SK-N-SH (cell line): Measurements from ENCODE around the gene FGD1. TPM values are rescaled to one million over a fixed set of nuclear protein-coding genes. Genes with fewer than 3 reads are reported as not detected.
A peak's percentile ranks its signal among the peaks of the same experiment; 100 is the strongest.

Experiments
- CTCF ChIA-PET: fragments of 300-600, 350-600 bp; formaldehyde crosslinking; extraction: SDS; loops from one replicate; lab custom pipeline; 2021; lab: Yijun Ruan, JAX
- POLR2A ChIA-PET: fragments of 350-600 bp; sonication (Branson Sonifier 250); formaldehyde crosslinking; extraction: SDS; loops from one replicate; lab custom pipeline; 2020; ENCODE audit warnings: antibody characterized with exemption, inconsistent platforms; lab: Yijun Ruan, JAX
- DNase-seq: peaks from one replicate; pipeline ENCODE4 v3.0.0; 2012
- H2AFZ ChIP-seq: fragments of 200-600 bp; sonication (generic); 2 replicates; pipeline ENCODE4 v1.8.1; 2016; ENCODE audit warnings: antibody characterized with exemption, mild to moderate bottlenecking, low read depth
- H3F3A ChIP-seq: fragments of 200-600 bp; sonication (generic); replicated peaks from 2 replicates; pipeline ENCODE3; 2016; ENCODE audit warnings: antibody characterized with exemption, mild to moderate bottlenecking; ENCODE audit not compliant: insufficient read depth
- H3K27ac ChIP-seq, 2 experiments: fragments of 200-500 bp in 1 of 2; fragments of 200-600 bp in 1 of 2; sonication (Bioruptor generic) in 1 of 2; sonication (generic), shearing (Covaris generic) in 1 of 2; 2 replicates each; pipeline versions ENCODE4 v1.5.1 to v1.6.1; 2014 to 2016; ENCODE audit warnings: low read depth in 2 of 2, inconsistent platforms in 1 of 2, low read length in 1 of 2, mild to moderate bottlenecking in 1 of 2, mixed read lengths in 1 of 2
- H3K27me3 ChIP-seq: fragments of 200-600 bp; sonication (generic), shearing (Covaris generic); 2 replicates; pipeline ENCODE4 v1.6.1; 2016; ENCODE audit warnings: mixed run types; ENCODE audit not compliant: insufficient read depth
- H3K36me3 ChIP-seq, 2 experiments: fragments of 200-500 bp in 1 of 2; fragments of 200-600 bp in 1 of 2; sonication (Bioruptor generic) in 1 of 2; sonication (generic) in 1 of 2; replicated peaks in 1 of 2; 2 replicates each; pipeline versions ENCODE3 to v1.5.1; 2014 to 2016; ENCODE audit warnings: low read length in 1 of 2, mild to moderate bottlenecking in 1 of 2; ENCODE audit not compliant: insufficient read depth in 2 of 2, control insufficient read depth in 1 of 2
- H3K4me1 ChIP-seq, 2 experiments: fragments of 200-500 bp in 1 of 2; fragments of 200-600 bp in 1 of 2; sonication (Bioruptor generic) in 1 of 2; sonication (generic), shearing (Covaris generic) in 1 of 2; 2 replicates each; pipeline versions ENCODE4 v1.5.1 to v1.6.1; 2014 to 2016; ENCODE audit warnings: low read depth in 1 of 2, low read length in 1 of 2, mixed run types in 1 of 2; ENCODE audit not compliant: insufficient read depth in 2 of 2, control insufficient read depth in 1 of 2
- H3K4me2 ChIP-seq: fragments of 200-600 bp; sonication (generic), shearing (Covaris generic); 2 replicates; pipeline ENCODE4 v1.6.1; 2017; ENCODE audit warnings: mixed run types
- H3K4me3 ChIP-seq, 2 experiments: fragments of 200-500 bp in 1 of 2; fragments of 200-600 bp in 1 of 2; sonication (Bioruptor generic) in 1 of 2; sonication (generic), shearing (Covaris generic) in 1 of 2; 2 replicates each; pipeline versions ENCODE4 v1.5.1 to v1.8.1; 2014 to 2016; ENCODE audit warnings: low read depth in 2 of 2, inconsistent platforms in 1 of 2, low read length in 1 of 2, mild to moderate bottlenecking in 1 of 2, mixed read lengths in 1 of 2, moderate library complexity in 1 of 2
- H3K79me2 ChIP-seq: fragments of 200-600 bp; sonication (generic); 2 replicates; pipeline ENCODE4 v1.8.1; 2017; ENCODE audit warnings: mild to moderate bottlenecking; ENCODE audit not compliant: insufficient read depth
- H3K9ac ChIP-seq: fragments of 200-600 bp; sonication (generic); 2 replicates; pipeline ENCODE4 v1.6.1; 2017; ENCODE audit warnings: mixed run types
- H3K9me2 ChIP-seq: fragments of 200-600 bp; sonication (generic); 2 replicates; pipeline ENCODE4 v1.6.1; 2017; ENCODE audit warnings: mixed run types
- H3K9me3 ChIP-seq: fragments of 200-600 bp; sonication (generic); 2 replicates; pipeline ENCODE4 v1.6.1; 2017; ENCODE audit warnings: mixed run types, mild to moderate bottlenecking, moderate library complexity
- H4K20me1 ChIP-seq: fragments of 200-600 bp; sonication (generic); 2 replicates; pipeline ENCODE4 v1.6.1; 2017; ENCODE audit warnings: mild to moderate bottlenecking, mixed run types; ENCODE audit not compliant: insufficient read depth
- CHD2 ChIP-seq: fragments of 150-350 bp; IDR thresholded peaks from 2 replicates; pipeline ENCODE4 v1.6.1; 2018; ENCODE audit warnings: low read length; ENCODE audit not compliant: partially characterized antibody
- EP300 ChIP-seq, 2 experiments: IDR thresholded peaks; 2 replicates each; pipeline versions ENCODE4 v1.4.0 to v1.6.1; 2012; ENCODE audit warnings: borderline replicate concordance in 1 of 2, low read depth in 1 of 2, low read length in 1 of 2
- EZH2phosphoT487 ChIP-seq: fragments of 200-600 bp; sonication (generic); IDR thresholded peaks from 2 replicates; pipeline ENCODE4 v1.6.1; 2017; ENCODE audit warnings: low read depth, mixed run types, mild to moderate bottlenecking, antibody characterized with exemption, moderate library complexity, borderline replicate concordance
- FOSL2 ChIP-seq: IDR thresholded peaks from 2 replicates; pipeline ENCODE4 v1.4.0; 2012; ENCODE audit warnings: low read depth, mild to moderate bottlenecking, moderate library complexity, borderline replicate concordance
- FOXM1 ChIP-seq: IDR thresholded peaks from 2 replicates; pipeline ENCODE4 v1.4.0; 2012; ENCODE audit warnings: low read depth, mild to moderate bottlenecking
- JUND ChIP-seq: IDR thresholded peaks from 2 replicates; pipeline ENCODE4 v1.4.0; 2012
- MEF2A ChIP-seq: IDR thresholded peaks from 2 replicates; pipeline ENCODE4 v1.4.0; 2012; ENCODE audit warnings: low read depth, borderline replicate concordance
- MXI1 ChIP-seq: IDR thresholded peaks from 2 replicates; pipeline ENCODE4 v1.6.1; 2012; ENCODE audit warnings: mild to moderate bottlenecking, low read depth, low read length, improper control_type of control experiment
- RAD21 ChIP-seq: IDR thresholded peaks from 2 replicates; pipeline ENCODE4 v1.6.1; 2012; ENCODE audit warnings: mild to moderate bottlenecking, low read length
- RCOR1 ChIP-seq: fragments of 150-350 bp; IDR thresholded peaks from 2 replicates; pipeline ENCODE4 v1.6.1; 2017; ENCODE audit warnings: antibody characterized with exemption, low read length
- RXRA ChIP-seq: IDR thresholded peaks from 2 replicates; pipeline ENCODE4 v1.4.0; 2012; ENCODE audit warnings: low read depth, mild to moderate bottlenecking, borderline replicate concordance
- SIN3A ChIP-seq: IDR thresholded peaks from 2 replicates; pipeline ENCODE4 v1.6.1; 2012; ENCODE audit warnings: low read depth, mild to moderate bottlenecking, low read length, moderate library complexity, borderline replicate concordance
- SMC3 ChIP-seq: IDR thresholded peaks from 2 replicates; pipeline ENCODE4 v1.6.1; 2012; ENCODE audit warnings: low read depth, low read length, improper control_type of control experiment
- TCF12 ChIP-seq: IDR thresholded peaks from 2 replicates; pipeline ENCODE4 v1.4.0; 2012
- TEAD4 ChIP-seq: IDR thresholded peaks from 2 replicates; pipeline ENCODE4 v1.4.0; 2012; ENCODE audit warnings: mild to moderate bottlenecking, borderline replicate concordance; ENCODE audit not compliant: insufficient read depth
- WGBS: methylation state at CpG from one replicate; pipeline ENCODE4 v1.1.6; 2017; ENCODE audit warnings: low lambda C conversion rate; 5-methylcytosine and 5-hydroxymethylcytosine counted together
- polyA plus RNA-seq, 3 experiments: library from polyadenylated mRNA; depleted of rRNA; stranded (reverse); fragments of >200 nt; gene quantifications; 2 replicates each; pipeline ENCODE4 v1.2.3, GENCODE V29; 2012
- TF ChIP-seq, protein P1 (sequence below): fragments of 150-350 bp; IDR thresholded peaks from 2 replicates; pipeline ENCODE4 v1.6.1; 2017; ENCODE audit warnings: antibody characterized with exemption, low read length, low read depth, borderline replicate concordance
- TF ChIP-seq, protein P2 (sequence below): IDR thresholded peaks from 2 replicates; pipeline ENCODE4 v1.6.1; 2012; ENCODE audit warnings: mild to moderate bottlenecking, low read depth, low read length, moderate library complexity
- TF ChIP-seq, protein P3 (sequence below): fragments of 150-350 bp; IDR thresholded peaks from 2 replicates; pipeline ENCODE4 v1.6.1; 2016; ENCODE audit warnings: mild to moderate bottlenecking, low read depth, low read length
- TF ChIP-seq, protein P4 (sequence below): fragments of 200-600 bp; sonication (generic); IDR thresholded peaks from 2 replicates; pipeline ENCODE4 v1.6.1; 2017; ENCODE audit warnings: antibody characterized with exemption, mild to moderate bottlenecking, moderate library complexity
- TF ChIP-seq, protein P5 (sequence below): IDR thresholded peaks from 2 replicates; pipeline ENCODE4 v1.4.0; 2012; ENCODE audit warnings: low read depth

FGD1 gene
- polyA plus RNA-seq, 1 of the 3 experiments (the other 2 are of a cell fraction), result 6.3 TPM

DNA sequence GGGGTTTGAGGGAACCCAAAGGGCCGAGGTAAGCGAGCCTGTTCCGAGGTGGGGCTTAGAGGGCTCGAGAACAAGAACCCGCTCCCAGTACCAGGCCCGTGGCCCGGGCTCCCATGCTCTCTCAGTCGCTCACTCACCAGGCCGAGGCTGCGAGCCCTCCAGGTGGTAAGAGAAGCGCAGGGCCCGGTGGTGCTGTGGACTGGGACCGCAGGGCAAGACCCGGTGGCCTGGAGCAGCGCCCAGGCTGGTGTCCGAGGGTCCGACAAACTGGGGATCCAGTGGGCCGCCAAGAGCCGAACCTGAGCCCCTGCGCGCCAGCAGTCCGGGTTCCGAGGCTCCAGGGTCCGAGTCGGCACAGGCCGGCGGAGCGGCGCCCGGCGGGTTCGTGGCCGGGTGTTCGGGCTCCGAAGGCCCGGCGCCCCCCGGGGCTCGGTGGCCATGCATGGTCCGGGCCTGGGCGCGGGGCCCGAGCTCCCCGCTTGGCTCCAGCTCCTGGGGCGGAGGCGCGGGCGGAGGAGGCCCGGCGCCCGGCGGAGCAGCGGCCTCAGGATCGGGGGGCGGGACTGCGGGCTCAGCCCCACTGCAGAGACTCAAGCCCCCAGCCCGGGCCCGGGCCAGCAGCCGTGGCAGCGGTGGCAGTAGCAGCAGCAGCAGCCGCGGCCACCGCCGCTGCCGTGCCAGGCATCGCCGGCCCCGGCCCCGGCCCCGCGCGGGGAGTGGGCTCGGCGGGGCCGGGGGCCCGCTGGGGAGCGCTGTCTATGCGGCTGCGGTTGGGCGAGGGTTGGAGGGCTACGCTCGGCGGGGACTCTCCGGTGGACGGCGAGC is 833 bp downstream of the FGD1 start:
- Histone ChIP-seq H3F3A (peaks cover 7% of the 10 kb centered on the region), H4K20me1 (no peaks in the 10 kb centered on the region), H2AFZ (peak overlapping the region; percentile 79; the same call in 1 of the 2 replicates), H3K9me3 (no peaks in the 10 kb centered on the region), H3K9ac (peak overlapping the region; percentile 76), H3K27me3 (peaks cover 12% of the 10 kb centered on the region; the same call in 1 of the 2 replicates), H3K36me3 (no peaks in the 10 kb centered on the region), H3K27ac (peak overlapping the region; percentile 51 to 72), H3K4me2 (peak overlapping the region; percentile 63), H3K4me3 (peak overlapping the region; percentile 62 to 63), H3K4me1 (peaks cover 0 to 10% of the 10 kb centered on the region in 2 experiments; a peak in 1 of 4 replicates), H3K9me2 (no peaks in the 10 kb centered on the region), H3K79me2 (peaks cover 46% of the 10 kb centered on the region)
- POLR2A ChIA-PET, result interaction anchor here (0.6 to 1.2 kb wide), 2 partner anchors 144 to 315 kb away, joined by 3 to 4 read pairs; no protein-coding TSS in a partner anchor
- CTCF ChIA-PET, result no interaction called here
- TF ChIP-seq, protein P1, sequence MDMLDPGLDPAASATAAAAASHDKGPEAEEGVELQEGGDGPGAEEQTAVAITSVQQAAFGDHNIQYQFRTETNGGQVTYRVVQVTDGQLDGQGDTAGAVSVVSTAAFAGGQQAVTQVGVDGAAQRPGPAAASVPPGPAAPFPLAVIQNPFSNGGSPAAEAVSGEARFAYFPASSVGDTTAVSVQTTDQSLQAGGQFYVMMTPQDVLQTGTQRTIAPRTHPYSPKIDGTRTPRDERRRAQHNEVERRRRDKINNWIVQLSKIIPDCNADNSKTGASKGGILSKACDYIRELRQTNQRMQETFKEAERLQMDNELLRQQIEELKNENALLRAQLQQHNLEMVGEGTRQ, result no peak
- TF ChIP-seq, protein P2, sequence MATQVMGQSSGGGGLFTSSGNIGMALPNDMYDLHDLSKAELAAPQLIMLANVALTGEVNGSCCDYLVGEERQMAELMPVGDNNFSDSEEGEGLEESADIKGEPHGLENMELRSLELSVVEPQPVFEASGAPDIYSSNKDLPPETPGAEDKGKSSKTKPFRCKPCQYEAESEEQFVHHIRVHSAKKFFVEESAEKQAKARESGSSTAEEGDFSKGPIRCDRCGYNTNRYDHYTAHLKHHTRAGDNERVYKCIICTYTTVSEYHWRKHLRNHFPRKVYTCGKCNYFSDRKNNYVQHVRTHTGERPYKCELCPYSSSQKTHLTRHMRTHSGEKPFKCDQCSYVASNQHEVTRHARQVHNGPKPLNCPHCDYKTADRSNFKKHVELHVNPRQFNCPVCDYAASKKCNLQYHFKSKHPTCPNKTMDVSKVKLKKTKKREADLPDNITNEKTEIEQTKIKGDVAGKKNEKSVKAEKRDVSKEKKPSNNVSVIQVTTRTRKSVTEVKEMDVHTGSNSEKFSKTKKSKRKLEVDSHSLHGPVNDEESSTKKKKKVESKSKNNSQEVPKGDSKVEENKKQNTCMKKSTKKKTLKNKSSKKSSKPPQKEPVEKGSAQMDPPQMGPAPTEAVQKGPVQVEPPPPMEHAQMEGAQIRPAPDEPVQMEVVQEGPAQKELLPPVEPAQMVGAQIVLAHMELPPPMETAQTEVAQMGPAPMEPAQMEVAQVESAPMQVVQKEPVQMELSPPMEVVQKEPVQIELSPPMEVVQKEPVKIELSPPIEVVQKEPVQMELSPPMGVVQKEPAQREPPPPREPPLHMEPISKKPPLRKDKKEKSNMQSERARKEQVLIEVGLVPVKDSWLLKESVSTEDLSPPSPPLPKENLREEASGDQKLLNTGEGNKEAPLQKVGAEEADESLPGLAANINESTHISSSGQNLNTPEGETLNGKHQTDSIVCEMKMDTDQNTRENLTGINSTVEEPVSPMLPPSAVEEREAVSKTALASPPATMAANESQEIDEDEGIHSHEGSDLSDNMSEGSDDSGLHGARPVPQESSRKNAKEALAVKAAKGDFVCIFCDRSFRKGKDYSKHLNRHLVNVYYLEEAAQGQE, result no peak
- TF ChIP-seq, protein P3, sequence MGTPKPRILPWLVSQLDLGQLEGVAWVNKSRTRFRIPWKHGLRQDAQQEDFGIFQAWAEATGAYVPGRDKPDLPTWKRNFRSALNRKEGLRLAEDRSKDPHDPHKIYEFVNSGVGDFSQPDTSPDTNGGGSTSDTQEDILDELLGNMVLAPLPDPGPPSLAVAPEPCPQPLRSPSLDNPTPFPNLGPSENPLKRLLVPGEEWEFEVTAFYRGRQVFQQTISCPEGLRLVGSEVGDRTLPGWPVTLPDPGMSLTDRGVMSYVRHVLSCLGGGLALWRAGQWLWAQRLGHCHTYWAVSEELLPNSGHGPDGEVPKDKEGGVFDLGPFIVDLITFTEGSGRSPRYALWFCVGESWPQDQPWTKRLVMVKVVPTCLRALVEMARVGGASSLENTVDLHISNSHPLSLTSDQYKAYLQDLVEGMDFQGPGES, result no peak
- TF ChIP-seq, protein P4, sequence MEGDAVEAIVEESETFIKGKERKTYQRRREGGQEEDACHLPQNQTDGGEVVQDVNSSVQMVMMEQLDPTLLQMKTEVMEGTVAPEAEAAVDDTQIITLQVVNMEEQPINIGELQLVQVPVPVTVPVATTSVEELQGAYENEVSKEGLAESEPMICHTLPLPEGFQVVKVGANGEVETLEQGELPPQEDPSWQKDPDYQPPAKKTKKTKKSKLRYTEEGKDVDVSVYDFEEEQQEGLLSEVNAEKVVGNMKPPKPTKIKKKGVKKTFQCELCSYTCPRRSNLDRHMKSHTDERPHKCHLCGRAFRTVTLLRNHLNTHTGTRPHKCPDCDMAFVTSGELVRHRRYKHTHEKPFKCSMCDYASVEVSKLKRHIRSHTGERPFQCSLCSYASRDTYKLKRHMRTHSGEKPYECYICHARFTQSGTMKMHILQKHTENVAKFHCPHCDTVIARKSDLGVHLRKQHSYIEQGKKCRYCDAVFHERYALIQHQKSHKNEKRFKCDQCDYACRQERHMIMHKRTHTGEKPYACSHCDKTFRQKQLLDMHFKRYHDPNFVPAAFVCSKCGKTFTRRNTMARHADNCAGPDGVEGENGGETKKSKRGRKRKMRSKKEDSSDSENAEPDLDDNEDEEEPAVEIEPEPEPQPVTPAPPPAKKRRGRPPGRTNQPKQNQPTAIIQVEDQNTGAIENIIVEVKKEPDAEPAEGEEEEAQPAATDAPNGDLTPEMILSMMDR, result no peak
- TF ChIP-seq EZH2phosphoT487, result no peak
- no peak for TF ChIP-seq FOXM1
- no peak for TF ChIP-seq SMC3
- no peak for TF ChIP-seq TEAD4
- no peak for TF ChIP-seq RAD21
- no peak for TF ChIP-seq RXRA
- no peak for TF ChIP-seq RCOR1
- no peak for TF ChIP-seq MXI1
- no peak for TF ChIP-seq EP300 (IDR thresholded peaks at IDR 0.05; ENCODE audit: borderline replicate concordance in 1 of 2, low read depth in 1 of 2, low read length in 1 of 2)
- no peak for TF ChIP-seq JUND
- TF ChIP-seq SIN3A, result no peak
- no peak for TF ChIP-seq TCF12
- no peak for TF ChIP-seq CHD2
- no peak for TF ChIP-seq MEF2A
- no peak for TF ChIP-seq FOSL2
- TF ChIP-seq, protein P5, sequence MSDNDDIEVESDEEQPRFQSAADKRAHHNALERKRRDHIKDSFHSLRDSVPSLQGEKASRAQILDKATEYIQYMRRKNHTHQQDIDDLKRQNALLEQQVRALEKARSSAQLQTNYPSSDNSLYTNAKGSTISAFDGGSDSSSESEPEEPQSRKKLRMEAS, result no peak
- WGBS, result 5% methylated on average over 6 of the region's 86 CpGs
- DNase-seq, result peak; percentile 73
